Activated B cell treated with CpG ODN at 0.5 μM for 24 hours (primary cell): Measurements from ENCODE around the gene NCBP3. TPM values are rescaled to one million over a fixed set of nuclear protein-coding genes. Genes with fewer than 3 reads are reported as not detected.

ENCODE experiments used
- ATAC-seq: fragments of 200-7000 bp; cut with Tn5 transposase; one replicate; pipeline ENCODE4 v1.10.0; 2021; ENCODE audit warnings: low read depth, mild to moderate bottlenecking, moderate library complexity
- CTCF ChIA-PET: fragments of 350-600 bp; sonication (Branson Sonifier 250); formaldehyde crosslinking; loops from one replicate; lab custom pipeline; 2021; ENCODE audit warnings: antibody characterized with exemption; lab: Charles Lee
- POLR2A ChIA-PET: fragments of 350-600 bp; sonication (Branson Sonifier 250); formaldehyde crosslinking; loops from one replicate; lab custom pipeline; 2021; ENCODE audit warnings: antibody characterized with exemption; lab: Charles Lee
- DNase-seq: peaks from one replicate; pipeline ENCODE4 v3.0.0; 2022
- H3K27ac Mint-ChIP-seq: one replicate; pipeline ENCODE4 v1.8.0; 2020; ENCODE audit warnings: mixed read lengths
- H3K27me3 Mint-ChIP-seq: one replicate; pipeline ENCODE4 v1.8.0; 2021; ENCODE audit warnings: mixed read lengths
- H3K36me3 Mint-ChIP-seq: one replicate; pipeline ENCODE4 v1.8.0; 2021; ENCODE audit warnings: low read depth, mixed read lengths
- H3K4me1 Mint-ChIP-seq: one replicate; pipeline ENCODE4 v1.8.0; 2021; ENCODE audit warnings: mixed read lengths
- H3K4me3 Mint-ChIP-seq: one replicate; pipeline ENCODE4 v1.8.0; 2020; ENCODE audit warnings: mild to moderate bottlenecking, mixed read lengths
- H3K9me3 Mint-ChIP-seq: one replicate; pipeline ENCODE4 v1.8.0; 2020; ENCODE audit warnings: mixed read lengths
- intact Hi-C: fragments of 100-400 bp; cut with micrococcal nuclease; formaldehyde crosslinking; loops from one replicate; pipeline ENCODE4 v1.15.1; 2024
- total RNA-seq: library from RNA; stranded (reverse); gene quantifications from 2 replicates; pipeline ENCODE4 v1.2.3, GENCODE V29; 2022
- TF ChIP-seq, protein P1 (sequence below): fragments of 200-600 bp; IDR thresholded peaks from one replicate; pipeline ENCODE4 v1.8.0; 2022; ENCODE audit warnings: antibody characterized with exemption, mild to moderate bottlenecking

Gene NCBP3
- total RNA-seq, 1 donor from 2014 or later = 49.5 TPM

DNA sequence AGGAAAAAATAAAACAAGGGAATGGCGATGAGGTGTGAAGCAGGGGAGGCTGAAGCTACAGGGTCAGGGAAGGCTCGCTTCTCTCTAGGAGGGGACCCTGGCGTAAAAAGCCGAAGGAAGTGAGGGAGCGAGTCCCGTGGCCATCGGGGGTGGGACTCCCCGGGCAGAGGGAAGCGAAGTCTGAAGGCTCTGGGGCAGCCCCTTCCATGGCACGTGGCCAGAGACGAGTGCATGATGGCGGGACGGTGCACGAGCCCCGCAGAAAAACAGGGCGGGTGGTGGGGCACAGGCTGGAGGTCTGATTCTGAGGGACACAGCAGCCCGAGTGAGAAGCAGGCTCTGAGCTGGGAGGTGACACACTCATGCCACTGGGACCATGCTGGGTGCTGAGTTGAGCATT lies 21.1 kb upstream of the NCBP3 start:
- H3K4me3 Mint-ChIP-seq = no peak overlapping the region
- peaks cover 5% of the 10 kb centered on the region for H3K4me1 Mint-ChIP-seq
- H3K9me3 Mint-ChIP-seq = no peaks in the 10 kb centered on the region
- H3K27ac Mint-ChIP-seq = no peak overlapping the region
- H3K27me3 Mint-ChIP-seq = no peaks in the 10 kb centered on the region
- ATAC-seq (no peak), DNase-seq (no peak)
- ChIA-PET CTCF (interaction anchor here (1.5 kb wide), 1 partner anchor 47 kb away, joined by 4 read pairs; no protein-coding TSS in a partner anchor), POLR2A (no interaction called here)
- TF ChIP-seq, protein P1, sequence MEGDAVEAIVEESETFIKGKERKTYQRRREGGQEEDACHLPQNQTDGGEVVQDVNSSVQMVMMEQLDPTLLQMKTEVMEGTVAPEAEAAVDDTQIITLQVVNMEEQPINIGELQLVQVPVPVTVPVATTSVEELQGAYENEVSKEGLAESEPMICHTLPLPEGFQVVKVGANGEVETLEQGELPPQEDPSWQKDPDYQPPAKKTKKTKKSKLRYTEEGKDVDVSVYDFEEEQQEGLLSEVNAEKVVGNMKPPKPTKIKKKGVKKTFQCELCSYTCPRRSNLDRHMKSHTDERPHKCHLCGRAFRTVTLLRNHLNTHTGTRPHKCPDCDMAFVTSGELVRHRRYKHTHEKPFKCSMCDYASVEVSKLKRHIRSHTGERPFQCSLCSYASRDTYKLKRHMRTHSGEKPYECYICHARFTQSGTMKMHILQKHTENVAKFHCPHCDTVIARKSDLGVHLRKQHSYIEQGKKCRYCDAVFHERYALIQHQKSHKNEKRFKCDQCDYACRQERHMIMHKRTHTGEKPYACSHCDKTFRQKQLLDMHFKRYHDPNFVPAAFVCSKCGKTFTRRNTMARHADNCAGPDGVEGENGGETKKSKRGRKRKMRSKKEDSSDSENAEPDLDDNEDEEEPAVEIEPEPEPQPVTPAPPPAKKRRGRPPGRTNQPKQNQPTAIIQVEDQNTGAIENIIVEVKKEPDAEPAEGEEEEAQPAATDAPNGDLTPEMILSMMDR = no peak
- peaks cover 6% of the 10 kb centered on the region for H3K36me3 Mint-ChIP-seq
- intact Hi-C loops = no loop called here

DNA sequence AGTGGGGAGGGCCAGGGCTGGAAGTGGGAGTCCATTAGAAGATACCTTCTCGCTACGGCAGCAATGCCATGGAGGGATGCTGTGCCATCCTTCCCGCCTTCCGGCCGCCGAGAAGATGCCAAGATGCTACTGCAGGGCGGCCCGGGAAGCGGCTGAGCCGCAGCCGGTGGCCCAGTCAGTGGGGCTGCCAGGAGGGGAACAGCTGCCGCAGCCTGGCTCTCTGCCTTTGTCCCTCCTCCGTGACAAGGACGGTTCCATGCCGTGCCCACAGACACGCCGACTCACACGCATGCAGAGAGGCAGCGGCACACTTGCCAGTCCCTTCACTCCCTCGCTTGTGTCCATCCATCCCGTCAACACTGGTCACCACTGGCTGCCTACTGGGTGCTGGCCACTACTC lies 20.2 kb upstream of the NCBP3 start:
- ChIA-PET CTCF (interaction anchor here (1.5 kb wide), 1 partner anchor 48 kb away, joined by 4 read pairs; no protein-coding TSS in a partner anchor), POLR2A (no interaction called here)
- H3K27ac Mint-ChIP-seq = no peak overlapping the region
- intact Hi-C loops = no loop called here
- peaks cover 5% of the 10 kb centered on the region for H3K4me1 Mint-ChIP-seq
- no peak for DNase-seq
- TF ChIP-seq, protein P1 = no peak
- no peaks in the 10 kb centered on the region for H3K27me3 Mint-ChIP-seq
- no peak for ATAC-seq
- H3K36me3 Mint-ChIP-seq = peaks cover 7% of the 10 kb centered on the region
- H3K4me3 Mint-ChIP-seq = no peak overlapping the region
- H3K9me3 Mint-ChIP-seq = no peaks in the 10 kb centered on the region

DNA sequence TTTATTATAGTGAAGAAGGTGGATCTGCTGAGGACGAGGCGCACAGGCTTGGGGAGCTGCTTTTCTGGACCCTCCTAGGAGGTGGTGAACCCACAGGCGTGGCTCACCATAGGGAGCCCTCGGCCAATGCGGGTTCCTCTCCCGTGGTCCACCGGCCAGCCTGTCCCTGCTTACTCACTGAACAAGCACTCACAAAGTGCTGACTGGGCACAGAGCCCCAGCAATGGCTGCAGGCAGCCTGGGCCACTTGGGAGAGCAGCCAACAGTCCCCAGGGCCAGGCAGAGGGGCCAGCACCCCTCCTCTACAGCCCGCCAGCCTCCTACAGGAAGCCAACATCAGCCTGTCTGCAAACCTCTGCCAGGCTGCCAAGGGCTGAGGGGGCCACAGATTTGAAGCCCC lies 19.1 kb upstream of the NCBP3 start:
- no peak for ATAC-seq
- no peak overlapping the region for H3K4me3 Mint-ChIP-seq
- TF ChIP-seq, protein P1 = no peak
- H3K27me3 Mint-ChIP-seq = no peaks in the 10 kb centered on the region
- peaks cover 15% of the 10 kb centered on the region for H3K36me3 Mint-ChIP-seq
- CTCF ChIA-PET = interaction anchor here (0.7 to 2.9 kb wide), 6 partner anchors 19 to 210 kb away, joined by 3 to 10 read pairs (median 6); partner anchors contain the start of gene NCBP3
- intact Hi-C loops = loop anchor here (2.0 kb wide), 1 partner anchor 70 kb away; no protein-coding TSS in a partner anchor
- DNase-seq = no peak
- no peaks in the 10 kb centered on the region for H3K4me1 Mint-ChIP-seq
- H3K9me3 Mint-ChIP-seq = no peaks in the 10 kb centered on the region
- H3K27ac Mint-ChIP-seq = no peak overlapping the region
- POLR2A ChIA-PET = no interaction called here

DNA sequence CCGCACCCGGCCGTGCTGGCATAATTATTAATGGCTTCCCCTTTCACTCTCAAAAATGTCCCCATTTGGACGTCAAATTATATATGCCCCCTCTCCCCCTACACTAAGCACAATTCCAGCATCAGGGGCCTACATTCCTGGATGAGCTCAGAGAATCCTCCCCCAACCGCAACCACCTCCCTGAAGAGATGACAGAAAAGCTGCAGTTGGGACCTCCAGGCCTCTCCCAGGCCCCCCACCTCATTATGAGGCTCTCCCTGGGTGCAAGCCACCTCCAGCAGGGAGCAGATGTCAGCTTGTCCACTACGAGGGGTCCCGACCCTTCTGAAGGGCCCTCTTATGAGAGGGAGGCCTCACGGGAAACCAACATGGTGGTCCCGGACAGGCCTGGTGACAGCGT lies 18.5 kb upstream of the NCBP3 start:
- CTCF ChIA-PET = interaction anchor here (1.0 to 2.9 kb wide), 7 partner anchors 18 to 210 kb away, joined by 4 to 10 read pairs (median 5); partner anchors contain the start of gene NCBP3
- POLR2A ChIA-PET = no interaction called here

More for the DNA sequence above, 18.5 kb upstream of the NCBP3 start:
- no peaks in the 10 kb centered on the region for H3K9me3 Mint-ChIP-seq
- H3K4me1 Mint-ChIP-seq = no peaks in the 10 kb centered on the region
- DNase-seq (no peak), ATAC-seq (no peak)
- peaks cover 13% of the 10 kb centered on the region for H3K36me3 Mint-ChIP-seq
- H3K4me3 Mint-ChIP-seq = no peak overlapping the region
- TF ChIP-seq, protein P1 = no peak
- no peaks in the 10 kb centered on the region for H3K27me3 Mint-ChIP-seq
- intact Hi-C loops = loop anchor here (2.0 kb wide), 1 partner anchor 70 kb away; no protein-coding TSS in a partner anchor
- H3K27ac Mint-ChIP-seq = no peak overlapping the region
